ENCODE data around the gene MRPS34.

The MRPS34 gene

GRCh38 chr16:1760911-1761310 lies 12.0 kb downstream of the MRPS34 start:
- no peak overlapping the region for H3K27ac ChIP-seq
- peaks cover under 1% of the 10 kb centered on the region for H3K79me2 ChIP-seq
- H3K9me3 ChIP-seq (ENCODE audit: control insufficient read depth, low read length) = no peaks in the 10 kb centered on the region
- no peaks in the 10 kb centered on the region for H3K36me3 ChIP-seq (ENCODE audit: control insufficient read depth, insufficient read depth, low read length)
- H3K4me3 ChIP-seq (ENCODE audit: low read depth, low read length) = no peak overlapping the region
- no peaks in the 10 kb centered on the region for H3K4me1 ChIP-seq
- H3K4me2 ChIP-seq (ENCODE audit: low read length) = no peak overlapping the region
- H3K27me3 ChIP-seq (ENCODE audit: control insufficient read depth, insufficient read depth, low read length) = no peaks in the 10 kb centered on the region
- H3K9ac ChIP-seq = no peak overlapping the region
- no peak overlapping the region for H2AFZ ChIP-seq
- no peak for TF ChIP-seq CTCF (IDR thresholded peaks at IDR 0.05)

DNA sequence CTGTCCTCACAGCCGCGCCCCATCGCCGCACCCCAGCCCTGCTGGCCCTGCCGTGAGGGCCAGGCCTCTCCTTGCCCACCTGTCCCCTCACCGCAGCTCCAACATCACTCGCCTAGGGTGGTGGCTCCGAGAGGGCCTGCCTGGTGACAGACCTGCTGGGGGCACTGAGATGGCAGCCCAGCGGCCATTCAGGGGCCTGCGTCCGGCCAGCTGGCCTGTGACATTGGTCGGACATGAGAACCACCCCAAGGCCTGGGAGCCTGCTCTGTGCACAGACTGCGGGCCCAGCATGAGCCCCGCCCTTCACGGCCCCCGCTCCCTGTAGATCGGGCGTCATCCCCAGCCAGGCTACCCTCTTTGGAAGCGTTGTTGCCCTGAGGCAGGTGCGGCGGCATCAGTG lies 13.4 kb downstream of the MRPS34 start:
- no peaks in the 10 kb centered on the region for H3K27me3 ChIP-seq (ENCODE audit: control insufficient read depth, insufficient read depth, low read length)
- no peaks in the 10 kb centered on the region for H3K9me3 ChIP-seq (ENCODE audit: control insufficient read depth, low read length)
- no peaks in the 10 kb centered on the region for H3K36me3 ChIP-seq (ENCODE audit: control insufficient read depth, insufficient read depth, low read length)
- no peak overlapping the region for H3K4me2 ChIP-seq (ENCODE audit: low read length)
- no peak overlapping the region for H3K27ac ChIP-seq
- H3K4me1 ChIP-seq = no peaks in the 10 kb centered on the region
- no peak overlapping the region for H3K9ac ChIP-seq
- no peak for TF ChIP-seq CTCF (IDR thresholded peaks at IDR 0.05)
- H2AFZ ChIP-seq = no peak overlapping the region
- no peak overlapping the region for H3K4me3 ChIP-seq (ENCODE audit: low read depth, low read length)
- H3K79me2 ChIP-seq = peaks cover 2% of the 10 kb centered on the region

GRCh38 chr16:1758923-1759322 lies 14.0 kb downstream of the MRPS34 start:
- Histone ChIP-seq H3K36me3 (ENCODE audit: control insufficient read depth, insufficient read depth, low read length) (no peaks in the 10 kb centered on the region), H3K27me3 (ENCODE audit: control insufficient read depth, insufficient read depth, low read length) (no peaks in the 10 kb centered on the region), H3K4me2 (ENCODE audit: low read length) (no peak overlapping the region), H2AFZ (no peak overlapping the region), H3K79me2 (peaks cover 2% of the 10 kb centered on the region), H3K9ac (no peak overlapping the region), H3K4me3 (ENCODE audit: low read depth, low read length) (no peak overlapping the region), H3K9me3 (ENCODE audit: control insufficient read depth, low read length) (no peaks in the 10 kb centered on the region), H3K4me1 (no peaks in the 10 kb centered on the region), H3K27ac (no peak overlapping the region)
- no peak for TF ChIP-seq CTCF (IDR thresholded peaks at IDR 0.05)

DNA sequence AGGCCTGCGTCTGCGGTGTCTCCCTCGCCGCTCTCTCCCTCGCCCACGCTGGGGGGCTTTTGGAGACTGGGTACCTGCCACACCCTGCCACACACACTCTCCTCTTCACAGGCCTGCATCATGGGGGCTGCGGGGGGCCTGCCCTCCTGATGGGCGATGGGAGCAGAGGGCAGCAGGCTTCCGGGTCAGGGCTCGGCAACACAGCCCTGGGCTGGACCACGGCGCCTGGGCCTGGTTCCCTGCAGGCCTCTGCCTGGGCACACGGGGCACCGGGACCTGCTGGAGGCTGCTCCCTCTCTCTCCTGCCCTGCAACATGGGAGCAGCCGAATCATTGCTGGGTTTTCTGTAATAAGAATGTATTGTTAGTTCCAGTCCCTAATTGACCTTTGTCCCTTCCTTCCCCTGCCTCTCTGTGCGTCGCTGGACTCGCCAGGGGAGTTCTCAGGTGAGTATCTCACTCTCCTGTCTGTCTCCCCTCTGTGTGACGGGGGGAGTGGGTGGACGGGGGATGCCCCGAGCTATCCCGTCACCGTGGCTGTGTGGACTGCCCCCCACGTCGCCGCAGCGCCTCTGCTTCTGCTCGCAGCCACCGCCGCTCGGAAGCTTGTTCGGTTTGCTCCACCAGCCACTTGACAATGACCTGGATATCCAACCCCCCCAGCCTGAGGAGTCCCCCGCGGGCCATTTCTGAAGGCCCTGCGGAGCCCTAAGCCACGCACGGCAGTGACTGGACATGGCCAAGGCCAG lies 15.0 kb downstream of the MRPS34 start:
- H3K9ac ChIP-seq = no peak overlapping the region

More for the DNA sequence above, 15.0 kb downstream of the MRPS34 start:
- no peaks in the 10 kb centered on the region for H3K9me3 ChIP-seq (ENCODE audit: control insufficient read depth, low read length)
- H3K4me3 ChIP-seq (ENCODE audit: low read depth, low read length) = no peak overlapping the region
- H3K4me2 ChIP-seq (ENCODE audit: low read length) = no peak overlapping the region
- H3K79me2 ChIP-seq = peaks cover 2% of the 10 kb centered on the region
- H3K36me3 ChIP-seq (ENCODE audit: control insufficient read depth, insufficient read depth, low read length) = no peaks in the 10 kb centered on the region
- H2AFZ ChIP-seq = no peak overlapping the region
- no peak overlapping the region for H3K27ac ChIP-seq
- H3K27me3 ChIP-seq (ENCODE audit: control insufficient read depth, insufficient read depth, low read length) = no peaks in the 10 kb centered on the region
- no peaks in the 10 kb centered on the region for H3K4me1 ChIP-seq
- TF ChIP-seq CTCF (IDR thresholded peaks at IDR 0.05) = no peak
